Activated T-helper 1 cell treated with Interleukin-2 at 50 U/mL for 16 hours (primary cell): ENCODE results near the gene MAGI2.
"Not testable (repeated sequence)": the region's sequence is repeated elsewhere in the genome, so short reads cannot be mapped to it uniquely, and the experiment has no call there.

Experiments
- DNase-seq: peaks from one replicate; pipeline ENCODE4 v3.0.0-alpha.2; 2020; ENCODE audit warnings: low read depth

The MAGI2 gene

DNA sequence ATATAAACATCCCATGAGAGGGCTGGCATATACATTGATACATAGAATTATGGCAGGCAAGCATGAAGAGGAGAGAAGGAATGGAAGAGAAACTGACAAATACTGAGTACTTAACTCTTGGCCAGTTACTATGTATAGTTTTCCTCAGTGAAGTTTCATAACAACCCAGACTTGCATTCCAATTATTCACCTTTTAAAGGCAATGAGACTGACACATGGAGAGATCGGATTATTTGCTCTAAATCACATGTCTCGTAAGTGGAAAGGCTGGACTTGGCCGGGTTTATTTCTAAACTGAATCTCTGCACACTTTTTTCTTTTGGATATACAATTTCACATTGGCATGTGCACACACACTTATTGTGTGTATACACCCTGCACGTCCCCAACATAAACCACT lies 1106.6 kb downstream of the MAGI2 start:
- DNase-seq: no peak

GRCh38 chr7:78345979-78346378 lies 1107.5 kb downstream of the MAGI2 start:
- no peak for DNase-seq

DNA sequence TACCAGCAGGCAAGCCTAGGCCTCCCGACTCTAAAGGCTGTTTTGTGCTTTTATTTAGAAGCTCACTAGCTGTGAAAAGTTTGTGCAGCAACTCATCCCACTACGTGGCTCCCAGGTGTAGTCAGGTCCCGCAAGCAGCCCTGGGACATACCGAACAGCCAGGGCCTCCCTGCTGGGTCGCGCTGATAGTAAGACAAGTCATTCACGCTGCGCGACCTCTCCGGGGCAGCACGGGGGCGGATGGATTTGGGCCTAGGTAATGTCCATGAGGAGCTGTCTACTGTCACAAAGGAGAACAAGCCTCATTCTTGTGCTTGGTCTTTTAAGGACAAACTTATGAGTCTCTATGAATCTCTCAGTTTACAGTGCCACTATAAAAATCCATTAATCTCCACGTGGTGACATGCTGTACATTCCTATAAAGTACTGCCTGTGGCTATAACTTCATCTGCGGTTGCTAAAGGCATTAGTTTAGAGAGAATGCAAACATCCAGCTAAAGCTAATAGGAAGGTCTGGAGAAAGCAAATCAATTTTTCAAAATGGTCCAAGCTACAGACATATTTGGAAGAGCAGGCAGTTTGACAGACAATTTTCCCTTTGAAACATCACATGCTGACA lies 1108.1 kb downstream of the MAGI2 start:
- no peak for DNase-seq

DNA sequence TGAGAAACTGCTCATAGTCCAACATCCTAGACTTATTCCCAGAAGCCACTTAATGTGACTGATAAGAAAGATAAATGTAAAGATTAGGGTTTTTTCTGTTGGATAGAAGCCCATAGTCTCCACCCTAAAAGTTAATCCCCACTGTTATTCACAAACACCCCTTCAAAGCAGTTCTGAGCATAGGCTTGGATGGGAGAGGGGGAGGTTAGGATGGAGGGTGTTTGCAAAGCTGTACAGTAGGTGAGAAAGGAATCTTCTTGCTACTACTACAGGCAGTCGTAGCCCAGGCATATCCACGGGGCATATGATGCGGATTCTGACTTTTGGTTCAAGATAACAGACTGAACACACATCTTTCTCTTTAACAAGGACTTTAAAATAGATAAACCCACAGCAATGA lies 1119.0 kb downstream of the MAGI2 start:
- no peak for DNase-seq

DNA sequence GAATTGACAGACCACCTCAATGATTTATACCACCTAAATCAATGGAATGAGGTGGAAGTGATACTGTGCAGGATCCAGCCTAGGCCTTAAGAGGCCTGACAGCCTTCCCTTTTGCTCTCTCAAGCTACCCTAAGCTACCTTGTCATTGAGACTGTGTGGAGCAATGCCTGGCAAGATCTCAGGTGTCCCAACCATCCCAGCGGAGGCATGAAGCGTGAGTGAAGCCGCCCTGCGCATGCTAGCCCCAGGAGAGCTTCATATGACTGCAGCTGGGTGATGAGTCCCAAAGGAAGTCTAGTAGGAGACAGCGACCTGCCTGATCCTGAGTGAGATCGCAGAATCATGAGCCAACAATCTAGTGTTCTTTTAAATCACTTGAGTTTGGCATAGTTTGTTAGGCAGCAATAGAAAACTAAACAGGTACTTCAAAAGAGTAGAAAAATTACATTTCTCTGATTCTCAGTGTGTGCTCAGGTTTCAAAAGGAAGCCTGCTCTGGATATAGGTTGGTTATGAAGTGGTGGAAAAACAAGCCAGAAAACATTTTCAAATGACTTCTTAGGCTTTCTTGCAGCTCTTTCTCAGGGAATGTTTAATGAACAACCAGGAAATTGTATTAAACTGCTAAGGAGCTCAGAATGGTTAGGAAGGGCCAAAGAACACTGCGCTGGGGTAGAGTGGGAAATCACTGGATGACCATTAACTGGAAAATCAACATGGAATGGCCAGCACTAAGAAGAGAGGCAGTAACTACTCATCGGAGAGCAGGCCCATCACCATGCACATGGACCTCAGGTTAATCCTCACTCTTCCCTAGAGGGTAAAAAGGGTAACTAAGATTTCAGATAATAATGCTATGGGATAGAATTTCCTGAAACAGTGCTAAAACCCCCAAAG lies 1119.7 kb downstream of the MAGI2 start:
- DNase-seq: no peak

GRCh38 chr7:78329001-78329655 lies 1124.3 kb downstream of the MAGI2 start:
- DNase-seq: no peak

GRCh38 chr7:78327718-78328117 lies 1125.7 kb downstream of the MAGI2 start:
- no peak for DNase-seq

- no peak for DNase-seq
Observed at GRCh38 chr7:78326876-78327275, 1126.6 kb downstream of the MAGI2 start.

DNA sequence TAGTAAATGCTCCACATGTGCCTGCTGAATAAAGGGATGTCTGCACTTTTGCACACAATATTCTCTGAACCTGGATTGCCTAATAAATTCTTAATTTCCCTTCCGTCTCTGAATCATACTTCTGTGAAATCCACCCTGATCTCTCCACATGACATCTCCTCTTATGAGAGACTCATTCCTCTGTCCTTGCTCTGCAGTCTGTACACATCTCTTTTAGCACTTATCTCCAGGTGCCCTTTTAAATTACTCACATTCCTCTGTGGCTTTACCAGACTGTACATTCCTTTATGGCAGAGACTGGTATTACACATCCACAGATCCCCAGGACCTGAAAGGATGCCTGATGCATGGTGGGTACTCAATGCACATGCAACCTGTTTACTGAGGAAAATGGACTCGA lies 1127.3 kb downstream of the MAGI2 start:
- DNase-seq: no peak

GRCh38 chr7:78323118-78323517 lies 1130.3 kb downstream of the MAGI2 start:
- no peak for DNase-seq

DNA sequence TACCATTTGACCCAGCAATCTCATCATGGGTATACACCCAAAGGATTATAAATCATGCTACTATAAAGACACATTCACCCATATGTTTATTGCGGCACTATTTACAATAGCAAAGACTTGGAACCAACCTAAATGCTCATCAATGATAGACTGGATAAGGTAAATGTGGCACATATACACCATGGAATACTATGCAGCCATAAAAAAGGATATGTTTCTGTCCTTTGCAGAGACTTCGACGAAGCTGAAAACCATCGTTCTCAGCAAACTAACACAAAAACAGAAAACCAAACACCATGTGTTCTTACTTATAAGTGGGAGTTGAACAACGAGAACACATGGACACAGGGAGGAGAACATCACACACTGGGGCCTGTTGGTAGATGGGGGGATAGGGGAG lies 1131.2 kb downstream of the MAGI2 start:
- not testable (repeated sequence) for DNase-seq

- no peak for DNase-seq
Observed at GRCh38 chr7:78317371-78317770, 1136.1 kb downstream of the MAGI2 start.

GRCh38 chr7:78316110-78316509 lies 1137.4 kb downstream of the MAGI2 start:
- DNase-seq: no peak

GRCh38 chr7:78315119-78315518 lies 1138.3 kb downstream of the MAGI2 start:
- no peak for DNase-seq

- no peak for DNase-seq
Observed at GRCh38 chr7:78311181-78311580, 1142.3 kb downstream of the MAGI2 start.

GRCh38 chr7:78307892-78308291 lies 1145.6 kb downstream of the MAGI2 start:
- no peak for DNase-seq

DNA sequence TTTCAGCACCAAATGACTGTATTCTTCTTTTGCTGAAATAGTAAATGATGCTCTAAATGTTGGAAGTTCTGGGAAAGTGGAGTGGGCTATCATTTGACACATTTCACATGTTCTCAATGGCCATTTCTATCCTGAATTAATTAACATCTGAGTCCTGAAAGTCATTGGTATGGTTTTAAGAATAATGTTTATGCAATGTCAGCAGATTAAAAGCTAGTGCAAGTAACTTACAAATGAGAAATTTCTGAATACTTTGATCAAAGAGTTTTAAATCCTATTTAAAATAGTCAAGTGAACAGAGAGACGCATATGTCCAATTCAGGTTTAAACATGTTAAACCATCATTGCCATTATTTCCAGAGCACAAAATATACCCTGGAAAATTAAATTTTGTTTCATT lies 1146.8 kb downstream of the MAGI2 start:
- DNase-seq: no peak

DNA sequence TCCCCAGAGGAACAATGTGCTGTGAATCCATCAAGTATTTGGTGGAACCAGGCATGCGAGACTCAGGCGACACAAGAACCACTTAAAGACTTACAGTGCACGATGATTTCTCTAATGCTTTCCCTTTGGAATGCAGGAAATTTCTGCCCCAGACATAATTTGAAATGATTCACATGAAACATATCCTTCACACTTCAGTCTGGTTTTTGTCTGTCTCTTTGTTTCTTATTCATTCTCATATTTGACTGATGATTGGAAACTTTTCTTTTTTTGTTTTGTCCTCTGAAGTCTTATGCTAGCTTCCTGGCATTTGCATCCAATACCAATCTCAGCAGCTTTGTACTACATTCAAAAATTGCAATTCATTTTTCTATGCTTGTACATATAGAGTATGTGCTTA lies 1152.1 kb downstream of the MAGI2 start:
- no peak for DNase-seq

DNA sequence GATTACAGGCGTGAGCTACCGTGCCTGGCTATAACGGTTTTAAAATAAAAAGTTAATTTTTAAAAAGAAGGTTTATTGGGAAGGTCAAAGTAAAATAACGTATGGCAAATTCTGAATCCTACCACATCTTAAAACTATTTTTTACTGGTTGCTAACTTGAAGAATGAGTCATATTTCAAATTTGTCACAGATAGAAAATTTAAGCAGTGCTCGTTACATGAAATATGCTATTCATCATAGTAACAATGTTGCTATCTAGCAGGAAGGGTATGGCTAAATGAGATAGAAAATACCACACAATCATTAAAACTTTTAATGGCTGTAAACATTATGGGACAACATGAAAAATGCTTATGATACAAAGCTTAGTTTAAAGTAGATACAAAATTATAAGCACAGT lies 1154.4 kb downstream of the MAGI2 start:
- DNase-seq: no peak

GRCh38 chr7:78296644-78297371 lies 1156.7 kb downstream of the MAGI2 start:
- DNase-seq: no peak

GRCh38 chr7:78296046-78296597 lies 1157.3 kb downstream of the MAGI2 start:
- no peak for DNase-seq

GRCh38 chr7:78289471-78289870 lies 1164.0 kb downstream of the MAGI2 start:
- not testable (repeated sequence) for DNase-seq
